HL-60/S4 treated with retinoic acid at 250 ng/mL for 4 days and 3 days (cell line): ENCODE data around the gene HOMER2.

Experiments used
- in situ Hi-C: fragments of 300-500 bp; cut with MboI; formaldehyde crosslinking; loops from 2 replicates; pipeline ENCODE4 v1.7.0; 2022; ENCODE audit warnings: low sequenced_read_pairs

HOMER2 gene

GRCh38 chr15:82933576-82933975 is 18.9 kb downstream of the HOMER2 start:
- in situ Hi-C loops: no loop called here

DNA sequence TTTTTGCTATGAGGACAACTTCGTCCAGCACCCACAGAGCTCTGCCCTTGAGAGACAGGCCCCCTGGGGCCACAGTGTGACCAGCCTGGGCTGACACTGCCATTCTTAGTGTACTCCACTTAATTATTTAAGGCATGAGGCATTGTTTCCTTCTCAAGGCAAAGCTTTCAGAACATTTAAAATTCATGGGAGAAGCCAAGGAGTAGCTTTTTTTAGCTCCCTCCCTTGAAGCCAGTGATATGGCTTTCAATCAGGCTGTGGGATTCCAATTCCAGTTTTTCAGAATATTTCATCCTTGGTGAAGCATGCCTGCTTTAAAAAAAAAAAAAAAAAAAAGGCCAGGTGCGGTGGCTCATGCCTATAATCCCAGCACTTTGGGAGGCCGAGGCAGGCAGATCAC is 21.3 kb downstream of the HOMER2 start:
- in situ Hi-C loops: no loop called here

DNA sequence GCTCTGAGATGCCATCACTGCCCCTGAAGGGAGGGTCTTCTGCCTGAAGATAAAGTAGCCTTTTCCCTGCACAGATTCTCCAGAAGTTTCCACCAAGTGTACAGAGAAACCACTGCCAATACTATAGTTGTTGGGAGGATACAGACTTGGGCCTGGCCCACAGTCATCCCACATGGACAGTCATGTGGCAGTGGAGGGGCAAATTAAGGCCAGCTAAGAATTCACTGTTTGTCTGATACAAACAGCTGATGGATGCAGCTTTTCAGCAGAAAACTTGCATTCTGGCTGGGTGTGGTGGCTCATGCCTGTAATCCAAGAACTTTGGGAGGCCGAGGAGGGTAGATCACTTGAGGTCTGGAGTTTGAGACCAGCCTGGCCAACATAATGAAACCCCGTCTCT is 22.1 kb downstream of the HOMER2 start:
- in situ Hi-C loops: no loop called here

GRCh38 chr15:82928711-82929110 is 23.8 kb downstream of the HOMER2 start:
- in situ Hi-C loops: no loop called here

DNA sequence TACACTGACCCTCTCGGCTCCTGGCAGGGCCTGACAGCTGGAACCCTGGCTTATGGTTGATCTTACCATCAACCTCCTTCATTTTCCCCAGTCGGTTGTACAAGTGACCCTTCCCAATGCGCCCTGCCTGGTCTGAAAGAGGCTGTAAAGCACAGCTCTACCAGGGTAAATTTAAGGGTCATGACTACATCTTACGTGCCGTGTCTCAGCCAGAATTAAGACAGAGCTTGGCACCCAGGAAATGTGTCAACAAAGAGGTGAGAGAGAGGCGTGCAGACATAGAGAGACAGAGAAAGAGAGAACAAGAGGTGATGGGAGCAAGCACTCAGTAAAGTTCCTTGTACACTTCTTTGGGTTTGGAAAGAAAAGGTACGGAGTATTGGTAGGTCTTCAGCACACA is 28.8 kb downstream of the HOMER2 start:
- in situ Hi-C loops: no loop called here

DNA sequence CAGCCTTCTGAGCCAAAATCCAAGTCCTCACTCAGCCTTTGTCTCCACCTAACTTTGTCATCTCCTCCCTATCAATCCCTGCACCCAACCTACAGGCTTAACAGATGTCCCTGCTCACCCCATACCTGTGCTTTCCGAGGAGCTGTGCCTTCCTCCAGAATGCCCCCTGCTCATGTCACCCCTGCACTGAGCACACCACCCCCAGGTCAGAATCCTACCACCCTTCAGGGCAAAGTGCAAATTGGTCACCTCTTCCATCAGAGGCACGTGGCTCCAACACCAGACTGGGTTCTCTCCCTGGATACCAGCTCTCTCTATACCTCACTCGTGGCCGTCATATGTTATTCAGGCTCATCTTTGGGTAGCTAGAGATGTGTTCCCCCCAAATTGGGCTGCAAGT is 29.8 kb downstream of the HOMER2 start:
- in situ Hi-C loops: no loop called here

GRCh38 chr15:82921939-82922338 is 30.6 kb downstream of the HOMER2 start:
- in situ Hi-C loops: no loop called here

DNA sequence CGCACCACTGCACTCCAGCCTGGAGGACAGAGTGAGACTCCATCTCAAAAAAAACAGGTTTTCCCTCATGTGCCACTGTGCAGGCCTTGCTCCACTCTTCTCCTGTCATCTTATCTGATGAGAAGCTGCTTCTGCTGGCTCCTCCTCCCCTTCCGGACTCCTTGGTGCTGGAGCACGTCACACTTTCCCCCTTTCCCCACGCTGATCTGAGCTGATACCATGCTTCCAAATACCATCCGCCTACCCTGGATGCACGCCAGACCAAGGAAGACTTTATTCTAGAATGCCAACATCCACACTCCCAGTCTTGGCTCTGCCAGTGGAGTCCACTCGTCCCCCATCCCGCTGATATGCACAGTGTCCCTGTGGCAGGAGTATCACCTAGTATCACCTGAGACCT is 31.3 kb downstream of the HOMER2 start:
- in situ Hi-C loops: no loop called here

- in situ Hi-C loops: no loop called here
Measured at GRCh38 chr15:82919231-82919886, 33.2 kb downstream of the HOMER2 start.

- in situ Hi-C loops: no loop called here
Measured at GRCh38 chr15:82918607-82919230, 33.8 kb downstream of the HOMER2 start.

GRCh38 chr15:82918162-82918561 is 34.4 kb downstream of the HOMER2 start:
- in situ Hi-C loops: no loop called here

DNA sequence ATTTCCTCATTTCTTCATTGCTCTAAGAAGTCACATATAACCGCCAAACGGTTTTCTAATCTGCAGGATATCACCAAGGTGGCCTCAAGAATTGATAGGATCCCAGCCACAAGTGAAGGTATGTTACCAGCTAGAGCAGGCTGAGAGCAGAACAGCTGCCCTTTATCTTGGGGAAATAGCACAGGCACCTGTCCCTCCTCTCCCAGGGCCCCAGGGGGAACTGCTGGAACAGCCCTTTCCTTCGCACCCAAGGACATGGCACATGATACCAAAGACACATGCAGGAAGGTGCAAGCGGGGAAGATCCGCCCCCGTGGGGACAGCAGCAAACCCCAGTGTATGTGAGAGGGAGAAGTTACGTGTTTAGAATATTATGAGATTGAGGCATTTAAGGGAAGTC is 35.3 kb downstream of the HOMER2 start:
- in situ Hi-C loops: no loop called here

- in situ Hi-C loops: no loop called here
Measured at GRCh38 chr15:82916161-82916952, 36.2 kb downstream of the HOMER2 start.

DNA sequence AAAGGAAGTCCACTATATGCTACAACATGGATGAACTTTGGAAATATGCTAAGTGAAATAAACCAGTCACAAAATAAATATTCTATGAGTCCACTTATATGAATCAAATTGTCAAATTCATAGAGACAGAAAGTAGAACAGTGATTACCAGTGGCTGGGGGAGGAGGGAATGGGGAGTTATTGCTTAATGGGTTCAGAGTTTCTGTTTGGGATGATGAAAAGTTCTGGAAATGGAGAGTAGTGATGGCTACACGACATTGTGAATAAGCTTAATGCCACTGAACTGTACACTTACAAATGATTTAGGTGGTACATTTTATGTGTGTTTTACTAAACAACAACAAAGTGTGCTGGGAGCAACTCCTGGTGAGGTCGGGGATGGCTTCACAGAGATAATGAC is 38.1 kb downstream of the HOMER2 start:
- in situ Hi-C loops: no loop called here

DNA sequence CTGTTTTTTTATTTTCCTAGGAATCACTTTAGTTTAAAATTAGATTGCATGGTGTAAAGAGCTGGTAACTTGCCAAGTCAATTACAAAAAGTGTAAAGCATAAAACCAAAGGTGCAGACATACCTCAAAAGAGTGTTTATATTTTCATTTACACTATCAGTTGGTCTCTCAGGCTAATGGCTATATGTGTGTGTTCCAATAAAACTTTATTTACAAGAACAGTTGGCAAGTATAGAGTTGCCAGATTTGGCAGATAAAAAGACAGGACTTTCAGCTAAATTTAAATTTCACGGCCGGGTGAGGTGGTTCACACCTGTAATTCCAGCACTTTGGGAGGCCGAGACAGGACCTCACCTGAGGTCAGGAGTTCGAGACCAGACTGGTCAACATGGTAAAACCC is 41.1 kb downstream of the HOMER2 start:
- in situ Hi-C loops: no loop called here

GRCh38 chr15:82910721-82911120 is 41.8 kb downstream of the HOMER2 start:
- in situ Hi-C loops: no loop called here

GRCh38 chr15:82909080-82909815 is 43.3 kb downstream of the HOMER2 start:
- in situ Hi-C loops: no loop called here

- in situ Hi-C loops: no loop called here
Measured at GRCh38 chr15:82907350-82907749, 45.2 kb downstream of the HOMER2 start.

GRCh38 chr15:82904574-82904973 is 47.9 kb downstream of the HOMER2 start:
- in situ Hi-C loops: no loop called here

GRCh38 chr15:82903511-82903910 is 49.0 kb downstream of the HOMER2 start:
- in situ Hi-C loops: no loop called here

DNA sequence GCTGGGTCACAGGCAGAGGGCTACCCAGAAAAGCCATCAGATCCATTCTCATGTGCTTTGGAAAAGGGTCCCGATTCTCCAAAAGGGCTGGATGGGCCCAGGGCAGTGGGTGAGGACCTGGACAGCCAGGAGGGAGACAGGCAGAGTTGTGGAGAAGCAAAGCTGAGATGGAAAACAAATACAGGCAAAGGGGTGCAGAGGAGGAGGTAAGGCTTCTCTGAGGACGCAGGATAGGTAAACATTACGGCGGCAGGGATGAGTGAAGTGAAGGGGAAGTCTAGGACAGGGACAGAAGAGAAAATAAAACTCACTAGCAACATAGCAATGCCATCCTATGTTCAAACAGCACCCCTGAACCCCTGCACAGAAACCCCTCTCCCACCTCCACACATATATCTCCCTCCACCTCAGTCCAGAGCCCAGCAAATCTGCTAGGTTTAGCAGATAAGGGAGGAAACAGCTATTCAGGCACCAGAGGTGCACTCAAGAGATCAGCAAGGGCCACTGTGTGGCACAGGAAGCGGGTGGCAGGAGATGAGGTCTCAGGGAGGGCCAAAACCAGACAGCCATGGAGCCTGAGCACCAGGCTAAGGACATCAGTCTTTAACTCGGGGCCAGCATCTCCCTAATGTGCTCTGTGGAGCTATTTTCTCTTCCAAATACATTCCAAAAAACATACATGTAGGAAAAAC is 51.3 kb downstream of the HOMER2 start:
- in situ Hi-C loops: no loop called here
